ENCODE measurements around the gene SLC9B2. TPM values are rescaled to one million over a fixed set of nuclear protein-coding genes. Genes with fewer than 3 reads are reported as not detected.

SLC9B2 gene
- total RNA-seq, 1 experiment from 2014 or later = 28.0 TPM

DNA sequence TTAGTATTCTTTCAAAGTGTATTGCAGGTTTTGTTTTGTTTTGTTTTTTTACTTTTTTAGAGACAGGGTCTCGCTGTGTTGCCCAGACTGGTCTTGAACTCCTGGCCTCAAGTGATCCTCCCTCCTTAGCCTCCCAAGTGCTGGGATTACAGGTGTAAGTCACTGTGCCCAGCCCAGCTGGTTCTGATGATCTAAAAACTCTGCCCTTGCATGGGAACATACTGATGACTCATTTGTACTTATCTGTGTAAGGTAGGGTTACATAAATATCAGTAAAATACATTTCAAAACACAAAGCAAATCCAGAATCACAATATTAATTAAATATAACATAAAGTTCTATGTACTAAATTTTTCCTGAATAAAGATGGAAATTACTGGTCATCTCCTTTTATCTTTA is 49.7 kb downstream of the SLC9B2 start:
- intact Hi-C loops (cut with micrococcal nuclease; ENCODE audit: unreplicated experiment) = no loop called here
- H3K4me1 ChIP-seq (ENCODE audit: insufficient read depth, low read length, poor library complexity, severe bottlenecking) = no peaks in the 10 kb centered on the region
- ChIA-PET POLR2A (ENCODE audit: low non-redundant PET) (no interaction called here), CTCF (no interaction called here)
- TF ChIP-seq EZH2 (IDR thresholded peaks at IDR 0.05; ENCODE audit: borderline replicate concordance, low read depth, low read length, poor library complexity, severe bottlenecking) = no peak
- TF ChIP-seq, protein P1, sequence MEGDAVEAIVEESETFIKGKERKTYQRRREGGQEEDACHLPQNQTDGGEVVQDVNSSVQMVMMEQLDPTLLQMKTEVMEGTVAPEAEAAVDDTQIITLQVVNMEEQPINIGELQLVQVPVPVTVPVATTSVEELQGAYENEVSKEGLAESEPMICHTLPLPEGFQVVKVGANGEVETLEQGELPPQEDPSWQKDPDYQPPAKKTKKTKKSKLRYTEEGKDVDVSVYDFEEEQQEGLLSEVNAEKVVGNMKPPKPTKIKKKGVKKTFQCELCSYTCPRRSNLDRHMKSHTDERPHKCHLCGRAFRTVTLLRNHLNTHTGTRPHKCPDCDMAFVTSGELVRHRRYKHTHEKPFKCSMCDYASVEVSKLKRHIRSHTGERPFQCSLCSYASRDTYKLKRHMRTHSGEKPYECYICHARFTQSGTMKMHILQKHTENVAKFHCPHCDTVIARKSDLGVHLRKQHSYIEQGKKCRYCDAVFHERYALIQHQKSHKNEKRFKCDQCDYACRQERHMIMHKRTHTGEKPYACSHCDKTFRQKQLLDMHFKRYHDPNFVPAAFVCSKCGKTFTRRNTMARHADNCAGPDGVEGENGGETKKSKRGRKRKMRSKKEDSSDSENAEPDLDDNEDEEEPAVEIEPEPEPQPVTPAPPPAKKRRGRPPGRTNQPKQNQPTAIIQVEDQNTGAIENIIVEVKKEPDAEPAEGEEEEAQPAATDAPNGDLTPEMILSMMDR (conservative IDR thresholded peaks at IDR 0.05; ENCODE audit: low read depth, low read length) = no peak
- DNase-seq (ENCODE audit: low spot score) = no peak
- BruUV-seq (replicated peaks) = no TSS peak
- no peaks in the 10 kb centered on the region for H3K36me3 ChIP-seq (ENCODE audit: insufficient read depth, low read length, poor library complexity, severe bottlenecking)
- H3K4me3 ChIP-seq (ENCODE audit: low read depth, low read length, poor library complexity, severe bottlenecking) = no peak overlapping the region
- no peak overlapping the region for H3K27ac ChIP-seq (ENCODE audit: low read depth, low read length, poor library complexity, severe bottlenecking)
- H3K9me3 ChIP-seq (ENCODE audit: low read depth, low read length, poor library complexity, severe bottlenecking) = no peaks in the 10 kb centered on the region
- H3K27me3 ChIP-seq (replicated peaks; ENCODE audit: insufficient read depth, low read depth, low read length, poor library complexity) = no peaks in the 10 kb centered on the region

DNA sequence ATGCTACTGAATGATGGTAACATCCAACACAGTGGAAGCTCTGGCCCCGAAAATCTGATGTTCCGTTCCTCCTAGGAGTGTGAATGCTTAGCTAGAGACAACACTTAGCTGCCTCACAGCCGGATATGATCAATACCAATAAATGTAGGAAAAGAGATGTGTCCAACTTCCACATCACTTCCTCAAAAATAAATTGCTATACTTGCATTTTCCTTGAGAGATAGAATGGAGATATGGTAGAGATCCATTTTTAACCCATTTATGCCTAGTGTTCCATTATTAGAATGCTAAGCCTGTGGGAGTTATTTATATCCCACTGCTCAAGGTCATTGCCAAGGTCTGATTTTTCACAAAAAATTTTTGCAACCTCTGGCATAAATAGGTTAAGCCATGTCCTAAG is 51.6 kb downstream of the SLC9B2 start:
- peaks cover 1% of the 10 kb centered on the region for H3K4me1 ChIP-seq (ENCODE audit: insufficient read depth, low read length, poor library complexity, severe bottlenecking)
- no peak overlapping the region for H3K4me3 ChIP-seq (ENCODE audit: low read depth, low read length, poor library complexity, severe bottlenecking)
- no TSS peak for BruUV-seq (replicated peaks)
- CTCF ChIA-PET = no interaction called here
- no peaks in the 10 kb centered on the region for H3K9me3 ChIP-seq (ENCODE audit: low read depth, low read length, poor library complexity, severe bottlenecking)
- POLR2A ChIA-PET (ENCODE audit: low non-redundant PET) = no interaction called here
- no peak for TF ChIP-seq EZH2 (IDR thresholded peaks at IDR 0.05; ENCODE audit: borderline replicate concordance, low read depth, low read length, poor library complexity, severe bottlenecking)
- TF ChIP-seq, protein P1 (conservative IDR thresholded peaks at IDR 0.05; ENCODE audit: low read depth, low read length) = no peak
- intact Hi-C loops (cut with micrococcal nuclease; ENCODE audit: unreplicated experiment) = no loop called here
- H3K36me3 ChIP-seq (ENCODE audit: insufficient read depth, low read length, poor library complexity, severe bottlenecking) = no peaks in the 10 kb centered on the region
- no peak overlapping the region for H3K27ac ChIP-seq (ENCODE audit: low read depth, low read length, poor library complexity, severe bottlenecking)
- DNase-seq (ENCODE audit: low spot score) = no peak
- H3K27me3 ChIP-seq (replicated peaks; ENCODE audit: insufficient read depth, low read depth, low read length, poor library complexity) = no peaks in the 10 kb centered on the region

GRCh38 chr4:103021120-103021519 is 55.4 kb downstream of the SLC9B2 start:
- intact Hi-C loops (cut with micrococcal nuclease; ENCODE audit: unreplicated experiment) = no loop called here
- BruUV-seq (replicated peaks) = no TSS peak
- Histone ChIP-seq H3K4me3 (ENCODE audit: low read depth, low read length, poor library complexity, severe bottlenecking) (no peak overlapping the region), H3K9me3 (ENCODE audit: low read depth, low read length, poor library complexity, severe bottlenecking) (no peaks in the 10 kb centered on the region), H3K36me3 (ENCODE audit: insufficient read depth, low read length, poor library complexity, severe bottlenecking) (no peaks in the 10 kb centered on the region), H3K4me1 (ENCODE audit: insufficient read depth, low read length, poor library complexity, severe bottlenecking) (peaks cover 4% of the 10 kb centered on the region), H3K27me3 (replicated peaks; ENCODE audit: insufficient read depth, low read depth, low read length, poor library complexity) (no peaks in the 10 kb centered on the region), H3K27ac (ENCODE audit: low read depth, low read length, poor library complexity, severe bottlenecking) (no peak overlapping the region)
- no peak for DNase-seq (ENCODE audit: low spot score)
- POLR2A ChIA-PET (ENCODE audit: low non-redundant PET) = no interaction called here
- CTCF ChIA-PET = no interaction called here
- TF ChIP-seq EZH2 (IDR thresholded peaks at IDR 0.05; ENCODE audit: borderline replicate concordance, low read depth, low read length, poor library complexity, severe bottlenecking) = no peak
- TF ChIP-seq, protein P1 (conservative IDR thresholded peaks at IDR 0.05; ENCODE audit: low read depth, low read length) = no peak
